Ureter (tissue), 1 donor: ENCODE data around the gene CRX. TPM values are rescaled to one million over a fixed set of nuclear protein-coding genes. Genes with fewer than 3 reads are reported as not detected.
"Not testable (repeated sequence)": the region's sequence is repeated elsewhere in the genome, so short reads cannot be mapped to it uniquely, and the experiment has no call there.

ENCODE experiments used
- DNase-seq: peaks from one replicate; pipeline ENCODE4 v3.0.0-alpha.2; 2020; ENCODE audit warnings: low spot score
- total RNA-seq: library from RNA; stranded (reverse); gene quantifications from one replicate; pipeline ENCODE4 v1.2.4, GENCODE V29; 2023
- donor health status: DM: yes; HTN: yes; CAD: no.

CRX gene
- total RNA-seq, 1 donor from 2014 or later = not detected

- DNase-seq = not testable (repeated sequence)
Measured at GRCh38 chr19:47859838-47860237, 38.1 kb downstream of the CRX start.

GRCh38 chr19:47860602-47861297 is 39.0 kb downstream of the CRX start:
- no peak for DNase-seq

DNA sequence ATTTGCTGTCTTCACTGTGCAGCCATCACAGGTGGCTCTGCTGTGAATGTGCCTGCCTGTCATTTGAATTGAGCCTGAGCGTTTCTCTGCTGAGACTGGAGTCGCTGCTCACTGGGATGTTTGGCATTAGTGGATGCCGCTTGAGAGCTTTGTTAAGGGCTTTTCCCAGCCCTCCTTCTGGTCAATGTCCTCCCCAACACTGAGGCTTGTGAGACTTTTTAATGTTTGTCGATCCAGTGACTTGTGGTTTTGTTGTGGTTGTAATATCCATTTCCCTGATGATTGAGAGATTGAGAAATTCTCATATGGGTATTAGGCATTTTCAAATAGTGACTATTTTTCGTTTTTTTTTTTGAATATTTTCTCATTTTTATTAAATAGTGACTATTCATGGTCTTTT is 39.9 kb downstream of the CRX start:
- DNase-seq = no peak

GRCh38 chr19:47863514-47863936 is 41.8 kb downstream of the CRX start:
- peak; percentile 87 for DNase-seq

DNA sequence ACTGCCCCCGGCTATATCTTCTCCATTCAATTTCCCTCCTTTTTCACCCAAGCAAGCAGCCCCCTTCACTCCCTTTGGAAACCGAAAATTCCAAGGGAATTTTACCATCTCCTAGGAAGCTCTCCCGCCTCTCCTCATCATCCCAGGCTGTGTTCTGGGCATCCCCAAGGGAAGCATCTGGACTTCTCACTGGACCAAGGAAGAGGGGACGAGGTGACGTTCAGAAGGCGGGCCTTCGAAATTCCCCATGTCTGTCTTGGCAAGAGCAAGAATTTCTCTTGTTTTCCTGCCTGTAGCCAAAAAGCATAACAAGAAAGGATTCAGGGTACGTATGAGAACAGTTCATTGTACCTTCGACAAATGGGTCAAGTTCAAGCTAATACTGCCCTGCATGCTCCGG is 43.4 kb downstream of the CRX start:
- no peak for DNase-seq

GRCh38 chr19:47878906-47879305 is 57.2 kb downstream of the CRX start:
- no peak for DNase-seq

DNA sequence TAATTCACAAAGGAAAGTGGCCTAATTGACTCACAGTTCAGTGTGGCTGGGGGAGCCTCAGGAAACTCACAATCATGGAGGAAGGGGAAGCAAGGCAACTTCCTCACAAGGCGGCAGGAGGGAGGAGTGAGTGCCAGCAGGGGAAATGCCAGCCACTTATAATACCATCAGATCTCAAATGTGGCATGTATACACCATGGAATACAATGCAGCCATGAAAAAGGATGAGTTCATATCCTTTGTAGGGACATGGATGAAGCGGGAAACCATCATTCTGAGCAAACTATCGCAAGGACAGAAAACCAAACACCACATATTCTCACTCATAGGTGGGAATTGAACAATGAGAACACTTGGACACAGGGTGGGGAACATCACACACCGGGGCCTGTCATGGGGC is 57.6 kb downstream of the CRX start:
- not testable (repeated sequence) for DNase-seq

- DNase-seq = no peak
Measured at GRCh38 chr19:47881757-47882156, 60.0 kb downstream of the CRX start.

- DNase-seq = no peak
Measured at GRCh38 chr19:47882890-47883289, 61.2 kb downstream of the CRX start.

- no peak for DNase-seq
Measured at GRCh38 chr19:47885067-47885463, 63.3 kb downstream of the CRX start.

DNA sequence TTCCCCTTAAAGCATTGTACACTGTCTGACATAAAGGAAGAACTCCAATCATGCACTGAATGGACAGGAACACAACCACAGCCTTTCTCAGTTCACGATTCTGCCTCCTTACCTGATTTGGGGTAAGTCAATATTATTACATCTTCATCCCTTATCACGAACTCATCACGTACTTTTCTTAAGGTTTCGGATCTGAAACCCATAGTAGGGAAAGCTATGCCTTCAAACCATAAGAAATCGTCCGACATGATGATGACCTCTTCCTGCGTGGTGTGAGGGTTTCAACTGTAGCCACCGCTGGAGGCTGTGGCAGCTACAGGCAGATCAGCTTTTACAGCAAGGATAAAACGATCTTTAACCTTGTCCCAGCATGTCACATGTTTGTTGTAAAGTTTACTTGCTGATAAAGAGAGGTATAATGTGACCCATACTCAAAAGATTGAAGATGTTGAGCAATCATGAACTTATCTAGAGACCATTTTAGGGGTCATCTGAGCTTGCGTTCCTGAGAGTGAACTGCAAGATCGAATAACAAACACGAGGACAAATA is 64.3 kb downstream of the CRX start, which contains the start of gene SULT2A1:
TSS of gene SULT2A1 (minus strand) at position 306 of the 550 bp plus-strand sequence. CDS start at position 248, 58 bp downstream.
- DNase-seq = no peak

GRCh38 chr19:47890865-47891621 is 69.3 kb downstream of the CRX start:
- DNase-seq = no peak

- no peak for DNase-seq
Measured at GRCh38 chr19:47891622-47891922, 69.8 kb downstream of the CRX start.

- DNase-seq = no peak
Measured at GRCh38 chr19:47891923-47892666, 70.4 kb downstream of the CRX start.

Other genes starting within 250 kb of the CRX start
- 0.70 TPM for gene ZNF541, start 248.8 kb upstream of the CRX start, total RNA-seq
- gene BICRA, start 212.8 kb upstream of the CRX start, total RNA-seq = 19.4 TPM
- gene EHD2, start 108.5 kb upstream of the CRX start, total RNA-seq = 126 TPM
- 450 TPM for gene NOP53, start 76.4 kb upstream of the CRX start, total RNA-seq
- 404 TPM for gene SELENOW, start 43.2 kb upstream of the CRX start, total RNA-seq
- gene TPRX1, start 17.4 kb upstream of the CRX start, total RNA-seq = not detected
- not detected for gene TPRX2, start 37.3 kb downstream of the CRX start, total RNA-seq
- 0.75 TPM for gene SULT2A1, start 64.4 kb downstream of the CRX start, total RNA-seq
- not detected for gene BSPH1, start 170.2 kb downstream of the CRX start, total RNA-seq
- not detected for gene ELSPBP1, start 172.7 kb downstream of the CRX start, total RNA-seq
- gene CABP5, start 222.1 kb downstream of the CRX start, total RNA-seq = not detected